ENCODE measurements around the gene ANKRD29.

The ANKRD29 gene

GRCh38 chr18:23631746-23632145, 31.0 kb downstream of the ANKRD29 start:
- H3K27ac ChIP-seq = no peak overlapping the region
- no peak for TF ChIP-seq CTCF (conservative IDR thresholded peaks at IDR 0.05)

- TF ChIP-seq CTCF (conservative IDR thresholded peaks at IDR 0.05) = no peak
- H3K27ac ChIP-seq = peak overlapping the region; percentile 76; the same call in 1 of the 2 replicates
These were observed 31.4 kb downstream of the ANKRD29 start for GRCh38 chr18:23631312-23631711.

- no peak; the same call in 1 of the 2 replicates for TF ChIP-seq CTCF (conservative IDR thresholded peaks at IDR 0.05)
- peak overlapping the region; percentile 76 for H3K27ac ChIP-seq
These were observed 33.2 kb downstream of the ANKRD29 start for GRCh38 chr18:23629444-23629946.

GRCh38 chr18:23627970-23628369, 34.7 kb downstream of the ANKRD29 start:
- TF ChIP-seq CTCF (conservative IDR thresholded peaks at IDR 0.05) = no peak
- H3K27ac ChIP-seq = peak overlapping the region; percentile 76

GRCh38 chr18:23627321-23627720, 35.4 kb downstream of the ANKRD29 start:
- peak overlapping the region; percentile 76 for H3K27ac ChIP-seq
- no peak for TF ChIP-seq CTCF (conservative IDR thresholded peaks at IDR 0.05)

- peak overlapping the region; percentile 76 for H3K27ac ChIP-seq
- no peak for TF ChIP-seq CTCF (conservative IDR thresholded peaks at IDR 0.05)
These were observed 36.0 kb downstream of the ANKRD29 start for GRCh38 chr18:23626451-23627279.

GRCh38 chr18:23623040-23623439, 39.7 kb downstream of the ANKRD29 start:
- no peak for TF ChIP-seq CTCF (conservative IDR thresholded peaks at IDR 0.05)
- H3K27ac ChIP-seq = no peak overlapping the region

Data from VCaP (cell line).